HL-60/S4 treated with phorbol 12-myristate 13-acetate at 8.2 ng/mL for 4 days and 3 days (cell line): ENCODE data around the gene EXOC7.
"Not testable (repeated sequence)": the region's sequence is repeated elsewhere in the genome, so short reads cannot be mapped to it uniquely, and the experiment has no call there.

Experiments used
- in situ Hi-C: fragments of 300-500 bp; cut with MboI; formaldehyde crosslinking; loops from 2 replicates; pipeline ENCODE4 v1.15.0; 2022; ENCODE audit warnings: low sequenced_read_pairs

The EXOC7 gene

GRCh38 chr17:76076765-76077583 is 26.6 kb downstream of the EXOC7 start:
- in situ Hi-C loops: no loop called here

- in situ Hi-C loops: no loop called here
Measured at GRCh38 chr17:76076146-76076764, 27.3 kb downstream of the EXOC7 start.

GRCh38 chr17:76075364-76076145 is 28.0 kb downstream of the EXOC7 start:
- in situ Hi-C loops: no loop called here

- in situ Hi-C loops: no loop called here
Measured at GRCh38 chr17:76074390-76075363, 28.9 kb downstream of the EXOC7 start, which contains the start of gene GALR2. Gene GALR2, plus strand, starts transcription at chr17:76074781. Its CDS starts 103 bp downstream, at chr17:76074884.

GRCh38 chr17:76072148-76072858 is 31.3 kb downstream of the EXOC7 start, which contains the start of gene SRP68:
Gene SRP68, minus strand, starts transcription at chr17:76072517. Its CDS starts 26 bp downstream, at chr17:76072491.
- in situ Hi-C loops: no loop called here

GRCh38 chr17:76071531-76072147 is 31.9 kb downstream of the EXOC7 start:
- in situ Hi-C loops: no loop called here

- in situ Hi-C loops: no loop called here
Measured at GRCh38 chr17:76065775-76066174, 37.8 kb downstream of the EXOC7 start.

- in situ Hi-C loops: no loop called here
Measured at GRCh38 chr17:76063875-76064546, 39.6 kb downstream of the EXOC7 start.

- in situ Hi-C loops: not testable (repeated sequence)
Measured at GRCh38 chr17:76058264-76058663, 45.3 kb downstream of the EXOC7 start.

- in situ Hi-C loops: no loop called here
Measured at GRCh38 chr17:76056882-76057281, 46.7 kb downstream of the EXOC7 start.

- in situ Hi-C loops: no loop called here
Measured at GRCh38 chr17:76054112-76054476, 49.5 kb downstream of the EXOC7 start.

GRCh38 chr17:76053246-76054111 is 50.1 kb downstream of the EXOC7 start:
- in situ Hi-C loops: no loop called here

GRCh38 chr17:76051561-76051960 is 52.0 kb downstream of the EXOC7 start:
- in situ Hi-C loops: no loop called here

GRCh38 chr17:76050538-76051467 is 52.8 kb downstream of the EXOC7 start:
- in situ Hi-C loops: no loop called here

GRCh38 chr17:76049836-76050537 is 53.6 kb downstream of the EXOC7 start:
- in situ Hi-C loops: no loop called here

- in situ Hi-C loops: no loop called here
Measured at GRCh38 chr17:76049239-76049638, 54.3 kb downstream of the EXOC7 start.
